CD8-positive, alpha-beta memory T cell (primary cell): ENCODE measurements around the gene HOXB1. TPM values are rescaled to one million over a fixed set of nuclear protein-coding genes. Genes with fewer than 3 reads are reported as not detected.

ENCODE experiments used
- CTCF ChIA-PET: fragments of 350-600 bp; sonication (Branson Sonifier 250); formaldehyde crosslinking; loops from one replicate; lab custom pipeline; 2021; ENCODE audit warnings: antibody characterized with exemption; lab: Charles Lee
- POLR2A ChIA-PET: fragments of 350-600 bp; sonication (Branson Sonifier 250); formaldehyde crosslinking; loops from one replicate; lab custom pipeline; 2021; ENCODE audit warnings: antibody characterized with exemption; lab: Charles Lee
- DNase-seq, 5 donors: peaks; one replicate each; pipeline versions ENCODE4 v3.0.0 to v3.0.0-alpha.2; 2020 to 2022; ENCODE audit warnings: mixed read lengths in 1 of 5
- H3K27ac ChIP-seq: one replicate; pipeline ENCODE4 v1.7.0; 2013; ENCODE audit warnings: low read depth, mild to moderate bottlenecking, low read length, moderate library complexity
- H3K27me3 ChIP-seq: 2 replicates; pipeline ENCODE4 v1.7.0; 2013; ENCODE audit warnings: low read length, mild to moderate bottlenecking; ENCODE audit not compliant: insufficient read depth, poor library complexity, severe bottlenecking
- H3K36me3 ChIP-seq: 2 replicates; pipeline ENCODE4 v1.7.0; 2013; ENCODE audit warnings: mild to moderate bottlenecking, low read length, moderate library complexity; ENCODE audit not compliant: insufficient read depth
- H3K4me1 ChIP-seq: 2 replicates; pipeline ENCODE4 v1.7.0; 2013; ENCODE audit warnings: mild to moderate bottlenecking, low read length, moderate library complexity; ENCODE audit not compliant: insufficient read depth
- H3K4me3 ChIP-seq: 2 replicates; pipeline ENCODE4 v1.7.0; 2013; ENCODE audit warnings: mild to moderate bottlenecking, low read length
- H3K9me3 ChIP-seq: 2 replicates; pipeline ENCODE4 v1.7.0; 2013; ENCODE audit warnings: mild to moderate bottlenecking, low read length
- H3K27ac Mint-ChIP-seq, 8 donors: one replicate each; pipeline ENCODE4 v1.8.0; 2020 to 2021; ENCODE audit warnings: mixed read lengths in 8 of 8, mild to moderate bottlenecking in 6 of 8, inconsistent platforms in 3 of 8, moderate library complexity in 3 of 8
- H3K27me3 Mint-ChIP-seq, 2 donors: one replicate each; pipeline ENCODE4 v1.8.0; 2020 to 2021; ENCODE audit warnings: mixed read lengths in 2 of 2, mild to moderate bottlenecking in 1 of 2, moderate library complexity in 1 of 2
- H3K36me3 Mint-ChIP-seq, 3 donors: one replicate each; pipeline ENCODE4 v1.8.0; 2020 to 2021; ENCODE audit warnings: mixed read lengths in 3 of 3, inconsistent platforms in 1 of 3, mild to moderate bottlenecking in 1 of 3
- H3K4me1 Mint-ChIP-seq, 3 donors: one replicate each; pipeline ENCODE4 v1.8.0; 2020 to 2021; ENCODE audit warnings: mixed read lengths in 3 of 3, inconsistent platforms in 1 of 3, mild to moderate bottlenecking in 1 of 3
- H3K4me3 Mint-ChIP-seq, 7 donors: one replicate each; pipeline ENCODE4 v1.8.0; 2020 to 2021; ENCODE audit warnings: mixed read lengths in 7 of 7, mild to moderate bottlenecking in 6 of 7, moderate library complexity in 4 of 7, inconsistent platforms in 2 of 7
- H3K9me3 Mint-ChIP-seq, 5 donors: one replicate each; pipeline ENCODE4 v1.8.0; 2020 to 2022; ENCODE audit warnings: mixed read lengths in 5 of 5, mild to moderate bottlenecking in 3 of 5, moderate library complexity in 2 of 5, inconsistent platforms in 1 of 5
- polyA plus RNA-seq: library from polyadenylated mRNA; unstranded; fragments of 300-500 nt; fragmentation: Illumina TruSeq; gene quantifications from one replicate; pipeline ENCODE4 v1.2.3, GENCODE V29; 2021
- total RNA-seq, 2 experiments: library from RNA; stranded (reverse); gene quantifications; one replicate each; pipeline ENCODE4 v1.2.3, GENCODE V29; 2021

Gene HOXB1
- total and polyA plus RNA-seq, 3 experiments from 2014 or later: not detected

GRCh38 chr17:48505788-48506187 is 25.0 kb downstream of the HOXB1 start:
- H3K27ac Mint-ChIP-seq: peak overlapping the region; percentile 38 to 92 (median 72)

GRCh38 chr17:48504953-48505352 is 25.9 kb downstream of the HOXB1 start:
- H3K27me3 Mint-ChIP-seq: peaks cover 0 to under 1% of the 10 kb centered on the region in 2 donors
- H3K27me3 ChIP-seq: no peaks in the 10 kb centered on the region
- no peaks in the 10 kb centered on the region for H3K36me3 ChIP-seq
- no peaks in the 10 kb centered on the region for H3K9me3 ChIP-seq
- H3K4me3 Mint-ChIP-seq: no peak overlapping the region
- ChIA-PET POLR2A (no interaction called here), CTCF (interaction anchor here (1.4 to 6.0 kb wide), 2 partner anchors 12 to 153 kb away, joined by 4 to 30 read pairs; no protein-coding TSS in a partner anchor)
- peaks cover 10 to 26% (median 16%) of the 10 kb centered on the region in 3 donors for H3K4me1 Mint-ChIP-seq
- H3K9me3 Mint-ChIP-seq: no peaks in the 10 kb centered on the region
- DNase-seq: no peak
- H3K4me1 ChIP-seq: no peaks in the 10 kb centered on the region
- no peak overlapping the region for H3K27ac ChIP-seq
- H3K27ac Mint-ChIP-seq: peak overlapping the region in 4 of 8 donors; percentile 38 to 92 (median 72)
- no peak overlapping the region for H3K4me3 ChIP-seq
- no peaks in the 10 kb centered on the region for H3K36me3 Mint-ChIP-seq

More at GRCh38 chr17:48505788-48506187, 25.0 kb downstream of the HOXB1 start:
- Histone ChIP-seq H3K9me3 (no peaks in the 10 kb centered on the region), H3K27me3 (no peaks in the 10 kb centered on the region), H3K36me3 (no peaks in the 10 kb centered on the region), H3K4me3 (no peak overlapping the region), H3K27ac (no peak overlapping the region), H3K4me1 (no peaks in the 10 kb centered on the region)
- POLR2A ChIA-PET: interaction anchor here (1.2 to 1.3 kb wide), 2 partner anchors 37 to 88 kb away, joined by 4 read pairs; partner anchors contain the start of gene HOXB5
- H3K4me1 Mint-ChIP-seq: peaks cover 12 to 33% (median 21%) of the 10 kb centered on the region in 3 donors
- H3K9me3 Mint-ChIP-seq: no peaks in the 10 kb centered on the region
- peak overlapping the region in 1 of 7 donors; percentile 52 for H3K4me3 Mint-ChIP-seq
- CTCF ChIA-PET: interaction anchor here (0.6 to 6.0 kb wide), 5 partner anchors 13 to 169 kb away, joined by 3 to 30 read pairs (median 4); no protein-coding TSS in a partner anchor
- H3K27me3 Mint-ChIP-seq: peaks cover 0 to 3% of the 10 kb centered on the region in 2 donors
- no peaks in the 10 kb centered on the region for H3K36me3 Mint-ChIP-seq
- DNase-seq: peak in 4 of 5 donors; percentile 10 to 85 (median 38)

DNA sequence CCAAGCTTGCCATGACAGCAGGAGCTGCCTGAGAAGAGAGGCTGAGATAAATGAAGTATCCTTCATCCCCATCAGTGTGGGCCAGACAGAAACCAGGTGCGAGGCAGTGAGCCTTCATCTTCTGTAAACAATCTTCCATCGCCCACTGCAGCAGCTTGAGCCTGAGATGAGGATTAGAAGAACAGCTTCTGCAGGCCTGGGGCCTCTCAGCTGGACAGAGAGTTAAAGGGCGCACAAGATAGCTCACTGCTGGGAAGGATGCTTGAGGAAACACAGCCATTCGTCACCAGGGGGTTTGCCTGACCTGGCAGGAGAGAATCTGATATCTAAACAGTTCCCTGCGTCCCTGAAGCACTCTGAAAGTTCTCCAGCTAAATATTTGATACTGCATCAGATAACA is 27.1 kb downstream of the HOXB1 start:
- Histone ChIP-seq H3K9me3 (no peaks in the 10 kb centered on the region), H3K4me1 (no peaks in the 10 kb centered on the region), H3K27me3 (no peaks in the 10 kb centered on the region), H3K36me3 (no peaks in the 10 kb centered on the region), H3K4me3 (no peak overlapping the region), H3K27ac (no peak overlapping the region)
- DNase-seq: no peak
- peak overlapping the region in 1 of 8 donors; percentile 50 for H3K27ac Mint-ChIP-seq
- H3K4me3 Mint-ChIP-seq: no peak overlapping the region
- ChIA-PET CTCF (interaction anchor here (0.7 to 6.0 kb wide), 2 partner anchors 11 to 152 kb away, joined by 3 to 30 read pairs; no protein-coding TSS in a partner anchor), POLR2A (interaction anchor here (0.7 to 0.8 kb wide), 2 partner anchors 10 to 40 kb away, joined by 3 to 5 read pairs; no protein-coding TSS in a partner anchor)
- H3K27me3 Mint-ChIP-seq: peaks cover 2 to 4% of the 10 kb centered on the region in 2 donors
- H3K9me3 Mint-ChIP-seq: no peaks in the 10 kb centered on the region
- no peaks in the 10 kb centered on the region for H3K36me3 Mint-ChIP-seq
- peaks cover 10 to 26% (median 16%) of the 10 kb centered on the region in 3 donors for H3K4me1 Mint-ChIP-seq

DNA sequence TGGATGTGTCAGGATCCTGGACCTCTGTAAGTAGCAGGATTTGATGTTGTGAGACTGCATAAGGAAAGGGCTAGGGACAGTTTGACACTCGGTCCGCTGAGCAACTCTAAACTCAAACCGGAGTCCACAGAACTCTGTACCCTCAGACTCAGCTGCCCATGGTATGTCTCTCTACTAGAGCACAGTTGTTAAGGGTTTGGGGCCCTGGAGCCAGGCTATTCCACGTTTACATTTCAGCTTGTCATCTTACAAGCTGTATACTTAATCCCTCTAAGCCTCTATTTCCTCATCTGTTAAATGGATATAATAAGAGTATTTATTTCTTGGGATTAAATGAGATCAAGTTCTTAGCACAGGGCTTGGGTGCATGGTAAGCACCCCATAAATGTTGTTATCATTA is 27.9 kb downstream of the HOXB1 start:
- Histone ChIP-seq H3K27me3 (no peaks in the 10 kb centered on the region), H3K27ac (no peak overlapping the region), H3K4me1 (no peaks in the 10 kb centered on the region), H3K36me3 (no peaks in the 10 kb centered on the region), H3K4me3 (no peak overlapping the region), H3K9me3 (no peaks in the 10 kb centered on the region)
- Mint-ChIP-seq H3K9me3 (no peaks in the 10 kb centered on the region), H3K27me3 (peaks cover 2 to 4% of the 10 kb centered on the region in 2 donors), H3K27ac (peak overlapping the region in 1 of 8 donors; percentile 64), H3K4me3 (no peak overlapping the region), H3K4me1 (peaks cover 10 to 26% (median 16%) of the 10 kb centered on the region in 3 donors), H3K36me3 (no peaks in the 10 kb centered on the region)
- ChIA-PET CTCF (interaction anchor here (1.3 to 6.0 kb wide), 2 partner anchors 10 to 91 kb away, joined by 3 to 30 read pairs; partner anchors contain the start of gene HOXB5), POLR2A (no interaction called here)
- DNase-seq: no peak

DNA sequence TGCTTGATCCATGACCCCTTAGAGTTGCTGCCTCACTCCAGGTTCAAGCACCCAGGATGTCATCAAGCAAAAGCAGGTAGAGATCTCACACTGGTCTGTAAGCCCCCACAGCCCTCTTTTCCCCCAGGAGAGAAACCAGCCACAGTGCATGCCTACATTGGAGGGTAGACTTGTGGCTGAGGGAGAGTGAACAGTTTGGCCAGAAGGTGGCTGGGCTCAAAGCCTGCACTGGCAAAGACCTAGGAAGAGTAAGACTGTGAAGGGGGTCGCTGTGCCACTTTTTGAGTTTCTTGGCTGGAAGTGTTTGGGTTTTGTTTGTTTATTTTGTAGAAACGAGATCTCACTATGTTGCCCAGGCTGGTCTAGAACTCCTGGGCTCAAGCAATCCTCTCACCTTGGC is 28.5 kb downstream of the HOXB1 start:
- Mint-ChIP-seq H3K27ac (no peak overlapping the region), H3K27me3 (peaks cover 2 to 4% of the 10 kb centered on the region in 2 donors), H3K36me3 (no peaks in the 10 kb centered on the region), H3K4me3 (no peak overlapping the region), H3K9me3 (no peaks in the 10 kb centered on the region), H3K4me1 (peaks cover 10 to 26% (median 16%) of the 10 kb centered on the region in 3 donors)
- CTCF ChIA-PET: interaction anchor here (1.0 to 6.0 kb wide), 3 partner anchors 10 to 91 kb away, joined by 3 to 30 read pairs (median 3); partner anchors contain the start of gene HOXB5
- no peaks in the 10 kb centered on the region for H3K9me3 ChIP-seq
- no peak for DNase-seq
- POLR2A ChIA-PET: no interaction called here
- no peak overlapping the region for H3K27ac ChIP-seq
- no peaks in the 10 kb centered on the region for H3K4me1 ChIP-seq
- H3K4me3 ChIP-seq: no peak overlapping the region
- H3K36me3 ChIP-seq: no peaks in the 10 kb centered on the region
- no peaks in the 10 kb centered on the region for H3K27me3 ChIP-seq

- no peak for DNase-seq
- POLR2A ChIA-PET: no interaction called here
- CTCF ChIA-PET: interaction anchor here (1.0 to 6.0 kb wide), 4 partner anchors 8 to 91 kb away, joined by 3 to 30 read pairs (median 4); no protein-coding TSS in a partner anchor
- Histone ChIP-seq H3K27ac (no peak overlapping the region), H3K4me1 (no peaks in the 10 kb centered on the region), H3K36me3 (no peaks in the 10 kb centered on the region), H3K4me3 (no peak overlapping the region), H3K27me3 (no peaks in the 10 kb centered on the region), H3K9me3 (no peaks in the 10 kb centered on the region)
- Mint-ChIP-seq H3K27ac (no peak overlapping the region), H3K36me3 (no peaks in the 10 kb centered on the region), H3K9me3 (no peaks in the 10 kb centered on the region), H3K4me3 (no peak overlapping the region), H3K27me3 (peaks cover 2 to 4% of the 10 kb centered on the region in 2 donors), H3K4me1 (peaks cover 4 to 14% (median 8%) of the 10 kb centered on the region in 3 donors)
Observed at GRCh38 chr17:48500435-48501426, 30.1 kb downstream of the HOXB1 start.

GRCh38 chr17:48499735-48500434 is 30.9 kb downstream of the HOXB1 start:
- no peaks in the 10 kb centered on the region for H3K9me3 ChIP-seq
- no peaks in the 10 kb centered on the region for H3K36me3 ChIP-seq
- no peaks in the 10 kb centered on the region for H3K4me1 ChIP-seq
- H3K4me3 Mint-ChIP-seq: no peak overlapping the region
- POLR2A ChIA-PET: interaction anchor here (0.6 kb wide), 1 partner anchor 379 kb away, joined by 3 read pairs; no protein-coding TSS in a partner anchor
- no peaks in the 10 kb centered on the region for H3K9me3 Mint-ChIP-seq
- peaks cover 0 to 6% (median under 1%) of the 10 kb centered on the region in 3 donors for H3K4me1 Mint-ChIP-seq
- no peak overlapping the region for H3K4me3 ChIP-seq
- H3K27ac Mint-ChIP-seq: peak overlapping the region in 1 of 8 donors; percentile 73
- no peak for DNase-seq
- H3K27me3 Mint-ChIP-seq: peaks cover 2 to 4% of the 10 kb centered on the region in 2 donors
- CTCF ChIA-PET: interaction anchor here (6.0 kb wide), 1 partner anchor 7 kb away, joined by 30 read pairs; no protein-coding TSS in a partner anchor
- H3K27ac ChIP-seq: no peak overlapping the region
- no peaks in the 10 kb centered on the region for H3K36me3 Mint-ChIP-seq
- no peaks in the 10 kb centered on the region for H3K27me3 ChIP-seq
